ENCODE data around the gene CSF1.
"Not testable (repeated sequence)": the region's sequence is repeated elsewhere in the genome, so short reads cannot be mapped to it uniquely, and the experiment has no call there.

The CSF1 gene

GRCh38 chr1:109950038-109950437 is 39.4 kb downstream of the CSF1 start:
- no peaks in the 10 kb centered on the region for H3K27me3 Mint-ChIP-seq (ENCODE audit: low read depth)
- H3K36me3 Mint-ChIP-seq (ENCODE audit: low read depth) = no peaks in the 10 kb centered on the region
- no peaks in the 10 kb centered on the region for H3K4me1 Mint-ChIP-seq
- no peaks in the 10 kb centered on the region for H3K9me3 Mint-ChIP-seq
- H3K4me3 Mint-ChIP-seq = no peak overlapping the region
- TF ChIP-seq CTCF (IDR thresholded peaks at IDR 0.05; ENCODE audit: unreplicated experiment in 3 of 3) = no peak
- no peak overlapping the region for H3K27ac Mint-ChIP-seq

GRCh38 chr1:109950509-109950908 is 39.9 kb downstream of the CSF1 start:
- no peaks in the 10 kb centered on the region for H3K4me1 Mint-ChIP-seq

DNA sequence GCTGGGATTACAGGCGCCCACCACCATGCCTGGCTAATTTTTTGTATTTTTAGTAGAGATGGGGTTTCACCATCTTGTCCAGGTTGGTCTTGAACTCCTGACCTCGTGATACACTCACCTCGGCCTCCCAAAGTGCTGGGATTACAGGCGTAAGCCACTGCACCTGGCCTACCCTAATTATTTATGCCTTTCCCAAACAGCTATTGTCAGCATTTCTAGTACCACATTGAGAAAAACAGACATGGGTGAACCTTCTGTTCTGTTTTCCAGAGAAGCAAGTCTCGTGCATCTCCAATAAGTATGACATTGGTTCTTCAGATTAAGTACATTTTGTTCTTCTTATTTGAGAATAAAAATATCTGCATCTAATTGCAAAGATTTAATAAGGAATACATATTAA is 40.9 kb downstream of the CSF1 start:
- H3K9me3 Mint-ChIP-seq; H3K27ac Mint-ChIP-seq; H3K36me3 Mint-ChIP-seq (ENCODE audit: low read depth); H3K4me1 Mint-ChIP-seq; H3K4me3 Mint-ChIP-seq; H3K27me3 Mint-ChIP-seq (ENCODE audit: low read depth): not testable (repeated sequence)

More at GRCh38 chr1:109950509-109950908, 39.9 kb downstream of the CSF1 start:
- H3K36me3 Mint-ChIP-seq (ENCODE audit: low read depth) = no peaks in the 10 kb centered on the region
- peak overlapping the region in 1 of 3 experiments; percentile 1 for H3K27ac Mint-ChIP-seq
- TF ChIP-seq CTCF (IDR thresholded peaks at IDR 0.05; ENCODE audit: unreplicated experiment in 3 of 3) = no peak
- H3K4me3 Mint-ChIP-seq = no peak overlapping the region
- no peaks in the 10 kb centered on the region for H3K9me3 Mint-ChIP-seq
- H3K27me3 Mint-ChIP-seq (ENCODE audit: low read depth) = no peaks in the 10 kb centered on the region

- H3K9me3 Mint-ChIP-seq = no peaks in the 10 kb centered on the region
- no peak for TF ChIP-seq CTCF (IDR thresholded peaks at IDR 0.05; ENCODE audit: unreplicated experiment in 3 of 3)
- H3K4me1 Mint-ChIP-seq = peaks cover 11% of the 10 kb centered on the region
- no peak overlapping the region for H3K4me3 Mint-ChIP-seq
- H3K27me3 Mint-ChIP-seq (ENCODE audit: low read depth) = no peaks in the 10 kb centered on the region
- H3K27ac Mint-ChIP-seq = no peak overlapping the region
- H3K36me3 Mint-ChIP-seq (ENCODE audit: low read depth) = no peaks in the 10 kb centered on the region
Measured at GRCh38 chr1:109954041-109954512, 43.4 kb downstream of the CSF1 start.

- peaks cover 24% of the 10 kb centered on the region for H3K4me1 Mint-ChIP-seq
Measured at GRCh38 chr1:109959632-109959973, 49.0 kb downstream of the CSF1 start.

DNA sequence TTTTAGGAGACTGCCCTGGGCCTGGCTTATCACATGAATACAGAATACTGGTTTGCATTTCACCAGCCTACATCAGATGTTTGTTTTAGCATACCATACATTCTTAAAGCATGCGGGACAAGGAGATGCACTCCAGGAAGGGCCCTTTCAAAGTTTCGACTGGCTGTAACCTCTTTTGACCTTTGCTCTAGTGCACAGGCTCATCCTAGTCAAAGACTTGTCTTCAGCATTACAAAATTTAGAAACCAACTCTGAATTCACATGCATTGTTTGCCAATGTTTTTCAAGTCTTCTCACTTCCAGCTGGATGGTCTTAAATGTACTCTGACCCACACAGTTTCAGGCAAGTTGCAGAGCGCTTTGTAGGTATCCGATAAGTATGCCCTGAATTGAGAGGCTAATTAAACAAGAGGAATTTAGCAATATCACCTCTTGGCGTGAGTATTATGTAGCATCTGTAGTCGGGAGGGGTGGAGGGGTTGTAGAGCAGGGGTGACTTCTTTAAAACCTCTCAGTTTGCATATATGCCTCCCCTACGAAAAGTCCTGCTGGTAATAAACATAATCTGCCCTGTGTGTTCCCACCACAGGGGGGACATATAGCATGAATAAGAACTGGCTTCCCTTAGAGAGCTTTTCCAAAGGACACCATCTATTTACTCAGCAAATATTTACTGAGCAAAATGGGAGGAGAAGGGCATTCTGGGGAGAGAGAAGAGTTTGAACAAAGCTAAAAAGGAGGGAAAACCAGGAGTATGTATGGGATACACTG is 49.5 kb downstream of the CSF1 start:
- H3K4me3 Mint-ChIP-seq = no peak overlapping the region
- peak overlapping the region; percentile 28 to 70 (median 44) for H3K27ac Mint-ChIP-seq
- H3K27me3 Mint-ChIP-seq (ENCODE audit: low read depth) = no peaks in the 10 kb centered on the region
- peaks cover 3% of the 10 kb centered on the region for H3K9me3 Mint-ChIP-seq
- TF ChIP-seq CTCF (IDR thresholded peaks at IDR 0.05; ENCODE audit: unreplicated experiment in 3 of 3) = peak in 2 of 3 experiments; percentile 13 to 18
- peaks cover 24% of the 10 kb centered on the region for H3K4me1 Mint-ChIP-seq
- H3K36me3 Mint-ChIP-seq (ENCODE audit: low read depth) = no peaks in the 10 kb centered on the region

More at GRCh38 chr1:109959632-109959973, 49.0 kb downstream of the CSF1 start:
- Mint-ChIP-seq H3K4me3 (no peak overlapping the region), H3K9me3 (no peaks in the 10 kb centered on the region), H3K36me3 (ENCODE audit: low read depth) (no peaks in the 10 kb centered on the region), H3K27me3 (ENCODE audit: low read depth) (no peaks in the 10 kb centered on the region), H3K27ac (peak overlapping the region; percentile 28 to 70 (median 44))
- no peak for TF ChIP-seq CTCF (IDR thresholded peaks at IDR 0.05; ENCODE audit: unreplicated experiment in 3 of 3)

Measured in nephron (organoid).